Measurements from ENCODE around the gene C5.

DNA sequence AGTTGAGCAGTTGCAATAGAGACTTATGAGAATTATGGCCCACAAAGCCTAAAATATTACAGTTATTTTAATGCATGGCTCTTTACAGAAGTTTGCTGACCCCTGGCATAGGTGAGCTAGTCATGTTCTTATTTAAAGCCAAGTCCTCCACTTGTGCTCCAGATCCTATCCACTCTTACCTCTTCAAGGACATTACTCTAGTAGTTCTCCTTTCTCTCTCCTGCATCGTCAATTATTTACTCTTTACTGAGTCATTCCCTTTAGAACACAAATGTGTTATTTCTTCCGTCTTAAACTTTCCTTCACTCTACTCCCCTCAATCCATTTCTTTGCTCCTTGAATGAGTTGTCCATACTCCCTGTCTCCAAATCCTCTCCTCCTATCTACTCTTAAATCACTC, 102.9 kb downstream of the C5 start:
- TF ChIP-seq CTCF (IDR thresholded peaks at IDR 0.05; ENCODE audit: low read length), result no peak
- no peak for TF ChIP-seq EZH2 (IDR thresholded peaks at IDR 0.05; ENCODE audit: borderline replicate concordance, low read length)

Data from OCI-LY1 (cell line).